ENCODE results near the gene ATP5PF. TPM values are rescaled to one million over a fixed set of nuclear protein-coding genes. Genes with fewer than 3 reads are reported as not detected.

ATP5PF gene
- total and polyA plus RNA-seq, 2 experiments from 2014 or later: 127 to 751 TPM

DNA sequence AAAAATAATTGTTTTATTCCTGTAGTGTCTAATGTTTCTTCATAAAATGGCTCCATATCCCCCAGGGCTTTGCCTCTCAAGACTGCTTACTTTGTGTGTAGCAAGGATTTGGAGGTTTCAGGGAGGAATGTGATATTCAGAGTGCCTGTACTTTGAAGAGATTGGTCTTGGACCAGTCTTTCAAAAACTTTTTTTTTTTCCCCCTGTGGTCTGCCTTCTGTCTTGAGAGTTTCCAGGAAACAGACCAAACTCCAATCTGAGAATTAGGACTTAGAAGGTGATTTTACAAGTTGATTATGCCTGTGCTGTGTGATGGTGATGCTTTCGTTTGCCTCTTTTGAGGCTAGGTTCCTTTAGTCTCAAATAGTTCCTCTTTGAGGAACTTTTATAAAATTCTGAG, 26.0 kb upstream of the ATP5PF start:
- no peak overlapping the region for H3K27ac ChIP-seq (ENCODE audit: low read depth)
- Mint-ChIP-seq H3K4me3 (no peak overlapping the region), H3K36me3 (ENCODE audit: low read depth) (peaks cover 30% of the 10 kb centered on the region), H3K27ac (no peak overlapping the region), H3K4me1 (no peaks in the 10 kb centered on the region), H3K27me3 (ENCODE audit: insufficient read depth, low read depth, poor library complexity) (peaks cover 2% of the 10 kb centered on the region), H3K9me3 (no peaks in the 10 kb centered on the region)
- peaks cover 22% of the 10 kb centered on the region for H3K36me3 ChIP-seq (ENCODE audit: insufficient read depth)
- H3K27me3 ChIP-seq (ENCODE audit: insufficient read depth): no peaks in the 10 kb centered on the region
- ATAC-seq (no peak), DNase-seq (ENCODE audit: low spot score) (no peak)
- no peak overlapping the region for H3K4me2 ChIP-seq
- no peak overlapping the region for H3K4me3 ChIP-seq
- no peaks in the 10 kb centered on the region for H3F3A ChIP-seq (replicated peaks; ENCODE audit: low read depth)
- TF ChIP-seq POLR2AphosphoS5 (IDR thresholded peaks at IDR 0.05; ENCODE audit: low read depth) (no peak), CREB1 (CRISPR knock-in tag; IDR thresholded peaks at IDR 0.05; ENCODE audit: low read depth) (no peak), ZNF331 (CRISPR knock-in tag; IDR thresholded peaks at IDR 0.05; ENCODE audit: low read depth) (no peak), EZH2 (IDR thresholded peaks at IDR 0.05; ENCODE audit: low read depth, unreplicated experiment) (no peak), NANOG (IDR thresholded peaks at IDR 0.05; ENCODE audit: borderline replicate concordance) (no peak), JUNB (IDR thresholded peaks at IDR 0.05; ENCODE audit: unreplicated experiment) (no peak)
- TF ChIP-seq, protein P1, sequence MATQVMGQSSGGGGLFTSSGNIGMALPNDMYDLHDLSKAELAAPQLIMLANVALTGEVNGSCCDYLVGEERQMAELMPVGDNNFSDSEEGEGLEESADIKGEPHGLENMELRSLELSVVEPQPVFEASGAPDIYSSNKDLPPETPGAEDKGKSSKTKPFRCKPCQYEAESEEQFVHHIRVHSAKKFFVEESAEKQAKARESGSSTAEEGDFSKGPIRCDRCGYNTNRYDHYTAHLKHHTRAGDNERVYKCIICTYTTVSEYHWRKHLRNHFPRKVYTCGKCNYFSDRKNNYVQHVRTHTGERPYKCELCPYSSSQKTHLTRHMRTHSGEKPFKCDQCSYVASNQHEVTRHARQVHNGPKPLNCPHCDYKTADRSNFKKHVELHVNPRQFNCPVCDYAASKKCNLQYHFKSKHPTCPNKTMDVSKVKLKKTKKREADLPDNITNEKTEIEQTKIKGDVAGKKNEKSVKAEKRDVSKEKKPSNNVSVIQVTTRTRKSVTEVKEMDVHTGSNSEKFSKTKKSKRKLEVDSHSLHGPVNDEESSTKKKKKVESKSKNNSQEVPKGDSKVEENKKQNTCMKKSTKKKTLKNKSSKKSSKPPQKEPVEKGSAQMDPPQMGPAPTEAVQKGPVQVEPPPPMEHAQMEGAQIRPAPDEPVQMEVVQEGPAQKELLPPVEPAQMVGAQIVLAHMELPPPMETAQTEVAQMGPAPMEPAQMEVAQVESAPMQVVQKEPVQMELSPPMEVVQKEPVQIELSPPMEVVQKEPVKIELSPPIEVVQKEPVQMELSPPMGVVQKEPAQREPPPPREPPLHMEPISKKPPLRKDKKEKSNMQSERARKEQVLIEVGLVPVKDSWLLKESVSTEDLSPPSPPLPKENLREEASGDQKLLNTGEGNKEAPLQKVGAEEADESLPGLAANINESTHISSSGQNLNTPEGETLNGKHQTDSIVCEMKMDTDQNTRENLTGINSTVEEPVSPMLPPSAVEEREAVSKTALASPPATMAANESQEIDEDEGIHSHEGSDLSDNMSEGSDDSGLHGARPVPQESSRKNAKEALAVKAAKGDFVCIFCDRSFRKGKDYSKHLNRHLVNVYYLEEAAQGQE (IDR thresholded peaks at IDR 0.05; ENCODE audit: unreplicated experiment): no peak
- TF ChIP-seq, protein P2, sequence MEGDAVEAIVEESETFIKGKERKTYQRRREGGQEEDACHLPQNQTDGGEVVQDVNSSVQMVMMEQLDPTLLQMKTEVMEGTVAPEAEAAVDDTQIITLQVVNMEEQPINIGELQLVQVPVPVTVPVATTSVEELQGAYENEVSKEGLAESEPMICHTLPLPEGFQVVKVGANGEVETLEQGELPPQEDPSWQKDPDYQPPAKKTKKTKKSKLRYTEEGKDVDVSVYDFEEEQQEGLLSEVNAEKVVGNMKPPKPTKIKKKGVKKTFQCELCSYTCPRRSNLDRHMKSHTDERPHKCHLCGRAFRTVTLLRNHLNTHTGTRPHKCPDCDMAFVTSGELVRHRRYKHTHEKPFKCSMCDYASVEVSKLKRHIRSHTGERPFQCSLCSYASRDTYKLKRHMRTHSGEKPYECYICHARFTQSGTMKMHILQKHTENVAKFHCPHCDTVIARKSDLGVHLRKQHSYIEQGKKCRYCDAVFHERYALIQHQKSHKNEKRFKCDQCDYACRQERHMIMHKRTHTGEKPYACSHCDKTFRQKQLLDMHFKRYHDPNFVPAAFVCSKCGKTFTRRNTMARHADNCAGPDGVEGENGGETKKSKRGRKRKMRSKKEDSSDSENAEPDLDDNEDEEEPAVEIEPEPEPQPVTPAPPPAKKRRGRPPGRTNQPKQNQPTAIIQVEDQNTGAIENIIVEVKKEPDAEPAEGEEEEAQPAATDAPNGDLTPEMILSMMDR (conservative IDR thresholded peaks at IDR 0.05; ENCODE audit: low read depth in 2 of 2): no peak
- TF ChIP-seq, protein P3, sequence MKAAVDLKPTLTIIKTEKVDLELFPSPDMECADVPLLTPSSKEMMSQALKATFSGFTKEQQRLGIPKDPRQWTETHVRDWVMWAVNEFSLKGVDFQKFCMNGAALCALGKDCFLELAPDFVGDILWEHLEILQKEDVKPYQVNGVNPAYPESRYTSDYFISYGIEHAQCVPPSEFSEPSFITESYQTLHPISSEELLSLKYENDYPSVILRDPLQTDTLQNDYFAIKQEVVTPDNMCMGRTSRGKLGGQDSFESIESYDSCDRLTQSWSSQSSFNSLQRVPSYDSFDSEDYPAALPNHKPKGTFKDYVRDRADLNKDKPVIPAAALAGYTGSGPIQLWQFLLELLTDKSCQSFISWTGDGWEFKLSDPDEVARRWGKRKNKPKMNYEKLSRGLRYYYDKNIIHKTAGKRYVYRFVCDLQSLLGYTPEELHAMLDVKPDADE (IDR thresholded peaks at IDR 0.05): no peak
- TF ChIP-seq, protein P4, sequence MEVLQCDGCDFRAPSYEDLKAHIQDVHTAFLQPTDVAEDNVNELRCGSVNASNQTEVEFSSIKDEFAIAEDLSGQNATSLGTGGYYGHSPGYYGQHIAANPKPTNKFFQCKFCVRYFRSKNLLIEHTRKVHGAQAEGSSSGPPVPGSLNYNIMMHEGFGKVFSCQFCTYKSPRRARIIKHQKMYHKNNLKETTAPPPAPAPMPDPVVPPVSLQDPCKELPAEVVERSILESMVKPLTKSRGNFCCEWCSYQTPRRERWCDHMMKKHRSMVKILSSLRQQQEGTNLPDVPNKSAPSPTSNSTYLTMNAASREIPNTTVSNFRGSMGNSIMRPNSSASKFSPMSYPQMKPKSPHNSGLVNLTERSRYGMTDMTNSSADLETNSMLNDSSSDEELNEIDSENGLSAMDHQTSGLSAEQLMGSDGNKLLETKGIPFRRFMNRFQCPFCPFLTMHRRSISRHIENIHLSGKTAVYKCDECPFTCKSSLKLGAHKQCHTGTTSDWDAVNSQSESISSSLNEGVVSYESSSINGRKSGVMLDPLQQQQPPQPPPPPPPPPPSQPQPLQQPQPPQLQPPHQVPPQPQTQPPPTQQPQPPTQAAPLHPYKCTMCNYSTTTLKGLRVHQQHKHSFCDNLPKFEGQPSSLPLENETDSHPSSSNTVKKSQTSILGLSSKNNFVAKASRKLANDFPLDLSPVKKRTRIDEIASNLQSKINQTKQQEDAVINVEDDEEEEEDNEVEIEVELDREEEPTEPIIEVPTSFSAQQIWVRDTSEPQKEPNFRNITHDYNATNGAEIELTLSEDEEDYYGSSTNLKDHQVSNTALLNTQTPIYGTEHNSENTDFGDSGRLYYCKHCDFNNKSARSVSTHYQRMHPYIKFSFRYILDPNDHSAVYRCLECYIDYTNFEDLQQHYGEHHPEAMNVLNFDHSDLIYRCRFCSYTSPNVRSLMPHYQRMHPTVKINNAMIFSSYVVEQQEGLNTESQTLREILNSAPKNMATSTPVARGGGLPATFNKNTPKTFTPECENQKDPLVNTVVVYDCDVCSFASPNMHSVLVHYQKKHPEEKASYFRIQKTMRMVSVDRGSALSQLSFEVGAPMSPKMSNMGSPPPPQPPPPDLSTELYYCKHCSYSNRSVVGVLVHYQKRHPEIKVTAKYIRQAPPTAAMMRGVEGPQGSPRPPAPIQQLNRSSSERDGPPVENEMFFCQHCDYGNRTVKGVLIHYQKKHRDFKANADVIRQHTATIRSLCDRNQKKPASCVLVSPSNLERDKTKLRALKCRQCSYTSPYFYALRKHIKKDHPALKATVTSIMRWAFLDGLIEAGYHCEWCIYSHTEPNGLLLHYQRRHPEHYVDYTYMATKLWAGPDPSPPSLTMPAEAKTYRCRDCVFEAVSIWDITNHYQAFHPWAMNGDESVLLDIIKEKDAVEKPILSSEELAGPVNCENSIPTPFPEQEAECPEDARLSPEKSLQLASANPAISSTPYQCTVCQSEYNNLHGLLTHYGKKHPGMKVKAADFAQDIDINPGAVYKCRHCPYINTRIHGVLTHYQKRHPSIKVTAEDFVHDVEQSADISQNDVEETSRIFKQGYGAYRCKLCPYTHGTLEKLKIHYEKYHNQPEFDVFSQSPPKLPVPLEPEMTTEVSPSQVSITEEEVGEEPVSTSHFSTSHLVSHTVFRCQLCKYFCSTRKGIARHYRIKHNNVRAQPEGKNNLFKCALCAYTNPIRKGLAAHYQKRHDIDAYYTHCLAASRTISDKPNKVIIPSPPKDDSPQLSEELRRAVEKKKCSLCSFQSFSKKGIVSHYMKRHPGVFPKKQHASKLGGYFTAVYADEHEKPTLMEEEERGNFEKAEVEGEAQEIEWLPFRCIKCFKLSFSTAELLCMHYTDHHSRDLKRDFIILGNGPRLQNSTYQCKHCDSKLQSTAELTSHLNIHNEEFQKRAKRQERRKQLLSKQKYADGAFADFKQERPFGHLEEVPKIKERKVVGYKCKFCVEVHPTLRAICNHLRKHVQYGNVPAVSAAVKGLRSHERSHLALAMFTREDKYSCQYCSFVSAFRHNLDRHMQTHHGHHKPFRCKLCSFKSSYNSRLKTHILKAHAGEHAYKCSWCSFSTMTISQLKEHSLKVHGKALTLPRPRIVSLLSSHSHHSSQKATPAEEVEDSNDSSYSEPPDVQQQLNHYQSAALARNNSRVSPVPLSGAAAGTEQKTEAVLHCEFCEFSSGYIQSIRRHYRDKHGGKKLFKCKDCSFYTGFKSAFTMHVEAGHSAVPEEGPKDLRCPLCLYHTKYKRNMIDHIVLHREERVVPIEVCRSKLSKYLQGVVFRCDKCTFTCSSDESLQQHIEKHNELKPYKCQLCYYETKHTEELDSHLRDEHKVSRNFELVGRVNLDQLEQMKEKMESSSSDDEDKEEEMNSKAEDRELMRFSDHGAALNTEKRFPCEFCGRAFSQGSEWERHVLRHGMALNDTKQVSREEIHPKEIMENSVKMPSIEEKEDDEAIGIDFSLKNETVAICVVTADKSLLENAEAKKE (CRISPR knock-in tag; IDR thresholded peaks at IDR 0.05): no peak
- H2AFZ ChIP-seq: no peak overlapping the region
- no peaks in the 10 kb centered on the region for H3K79me2 ChIP-seq (replicated peaks; ENCODE audit: insufficient read depth)
- no peaks in the 10 kb centered on the region for H3K9me2 ChIP-seq (ENCODE audit: insufficient read depth)
- H3K4me1 ChIP-seq (ENCODE audit: insufficient read depth): no peaks in the 10 kb centered on the region
- H4K20me1 ChIP-seq (replicated peaks; ENCODE audit: insufficient read depth): 0 out of 2 replicates have a peak, but pooled peaks cover 6% of the 10 kb centered on the region
